NCI-H226 (cell line): Measurements from ENCODE around the gene FAM25A.

ENCODE experiments used
- DNase-seq: peaks from one replicate; pipeline ENCODE4 v3.0.0-alpha.2; 2015

FAM25A gene

GRCh38 chr10:87066865-87067264 lies 46.8 kb downstream of the FAM25A start:
- no peak for DNase-seq

GRCh38 chr10:87068281-87068680 lies 48.2 kb downstream of the FAM25A start:
- DNase-seq = no peak

GRCh38 chr10:87072449-87072848 lies 52.4 kb downstream of the FAM25A start:
- DNase-seq = no peak
